ENCODE data around the gene SLC27A4.

- TF ChIP-seq CTCF (IDR thresholded peaks at IDR 0.05) (no peak), POLR2A (IDR thresholded peaks at IDR 0.05) (no peak)
Measured at GRCh38 chr9:128292009-128292408, 48.3 kb upstream of the SLC27A4 start.

Measured in heart left ventricle (tissue), 13 donors.